Bronchial epithelial cell (primary cell): Measurements from ENCODE around the gene OLFML2B. TPM values are rescaled to one million over a fixed set of nuclear protein-coding genes. Genes with fewer than 3 reads are reported as not detected.

Experiments
- DNase-seq: peaks from one replicate; pipeline ENCODE4 v3.0.0-alpha.2; 2010; ENCODE audit warnings: low read depth
- FAIRE-seq: peaks from 2 replicates; lab custom pipeline; 2011; peaks lifted over from hg19 to GRCh38; lab: Jason Lieb, UNC
- H3K27me3 ChIP-seq: 2 replicates; pipeline ENCODE4 v1.5.1; 2011; ENCODE audit warnings: low read length; ENCODE audit not compliant: control insufficient read depth, insufficient read depth
- H3K36me3 ChIP-seq: 2 replicates; pipeline ENCODE4 v1.5.1; 2011; ENCODE audit warnings: low read length; ENCODE audit not compliant: control insufficient read depth, insufficient read depth
- H3K4me3 ChIP-seq: 2 replicates; pipeline ENCODE4 v1.5.1; 2011; ENCODE audit warnings: mild to moderate bottlenecking, low read depth, low read length, control low read depth
- total RNA-seq: library from RNA; depleted of rRNA; stranded (reverse); fragments of >200 nt; gene quantifications from 2 replicates; pipeline ENCODE4 v1.2.1, GENCODE V29; 2014
- TF ChIP-seq, protein P1 (sequence below): IDR thresholded peaks from 2 replicates; pipeline ENCODE4 v1.5.1; 2011; ENCODE audit warnings: mild to moderate bottlenecking, moderate library complexity, low read length, control low read depth, inconsistent platforms; ENCODE audit not compliant: insufficient read depth, severe bottlenecking

OLFML2B gene
- total RNA-seq, 1 donor from 2014 or later = not detected

DNA sequence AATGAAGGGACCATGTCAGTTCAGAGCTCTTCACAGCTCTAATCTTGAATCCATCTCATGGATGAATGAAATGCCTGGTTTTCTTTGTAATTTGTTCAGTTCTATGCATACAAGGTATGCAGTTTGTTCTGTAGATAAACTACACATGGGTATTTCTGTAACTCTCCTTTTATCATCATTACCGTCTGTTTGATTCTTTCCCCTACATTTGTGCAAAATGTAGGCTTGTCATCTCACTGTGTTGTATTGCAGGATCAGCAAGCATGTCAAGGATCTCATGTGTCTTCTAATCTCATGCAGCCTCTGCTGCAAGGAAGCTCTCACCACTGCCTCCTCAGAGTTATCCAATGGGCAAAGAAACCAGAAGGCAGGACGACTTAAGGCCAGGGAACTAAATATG lies 79.3 kb downstream of the OLFML2B start:
- TF ChIP-seq, protein P1, sequence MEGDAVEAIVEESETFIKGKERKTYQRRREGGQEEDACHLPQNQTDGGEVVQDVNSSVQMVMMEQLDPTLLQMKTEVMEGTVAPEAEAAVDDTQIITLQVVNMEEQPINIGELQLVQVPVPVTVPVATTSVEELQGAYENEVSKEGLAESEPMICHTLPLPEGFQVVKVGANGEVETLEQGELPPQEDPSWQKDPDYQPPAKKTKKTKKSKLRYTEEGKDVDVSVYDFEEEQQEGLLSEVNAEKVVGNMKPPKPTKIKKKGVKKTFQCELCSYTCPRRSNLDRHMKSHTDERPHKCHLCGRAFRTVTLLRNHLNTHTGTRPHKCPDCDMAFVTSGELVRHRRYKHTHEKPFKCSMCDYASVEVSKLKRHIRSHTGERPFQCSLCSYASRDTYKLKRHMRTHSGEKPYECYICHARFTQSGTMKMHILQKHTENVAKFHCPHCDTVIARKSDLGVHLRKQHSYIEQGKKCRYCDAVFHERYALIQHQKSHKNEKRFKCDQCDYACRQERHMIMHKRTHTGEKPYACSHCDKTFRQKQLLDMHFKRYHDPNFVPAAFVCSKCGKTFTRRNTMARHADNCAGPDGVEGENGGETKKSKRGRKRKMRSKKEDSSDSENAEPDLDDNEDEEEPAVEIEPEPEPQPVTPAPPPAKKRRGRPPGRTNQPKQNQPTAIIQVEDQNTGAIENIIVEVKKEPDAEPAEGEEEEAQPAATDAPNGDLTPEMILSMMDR = no peak
- H3K27me3 ChIP-seq = no peaks in the 10 kb centered on the region
- no peak for FAIRE-seq
- no peak overlapping the region for H3K4me3 ChIP-seq
- no peak for DNase-seq
- peaks cover 1% of the 10 kb centered on the region for H3K36me3 ChIP-seq

DNA sequence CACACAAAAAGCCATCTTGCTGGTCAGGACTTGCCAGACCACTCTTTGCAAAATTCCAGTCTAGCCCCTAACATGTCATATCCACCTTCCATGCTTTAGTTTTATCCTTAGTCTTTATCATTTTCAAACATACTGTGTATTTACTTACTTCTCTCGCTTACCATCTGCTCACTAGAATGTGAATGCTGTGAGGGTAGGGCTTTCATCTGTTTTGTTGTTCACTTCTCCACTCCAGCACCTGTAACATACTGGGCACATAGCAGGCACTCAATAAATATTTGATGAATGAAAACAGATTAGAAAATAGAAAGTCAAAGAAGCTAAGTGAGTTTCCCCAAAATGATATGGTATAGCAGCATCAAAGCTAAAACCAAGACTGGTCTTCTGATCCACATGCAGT lies 79.9 kb downstream of the OLFML2B start:
- Histone ChIP-seq H3K27me3 (no peaks in the 10 kb centered on the region), H3K4me3 (no peak overlapping the region), H3K36me3 (peaks cover 1% of the 10 kb centered on the region)
- FAIRE-seq = no peak
- no peak for DNase-seq
- TF ChIP-seq, protein P1 = no peak

DNA sequence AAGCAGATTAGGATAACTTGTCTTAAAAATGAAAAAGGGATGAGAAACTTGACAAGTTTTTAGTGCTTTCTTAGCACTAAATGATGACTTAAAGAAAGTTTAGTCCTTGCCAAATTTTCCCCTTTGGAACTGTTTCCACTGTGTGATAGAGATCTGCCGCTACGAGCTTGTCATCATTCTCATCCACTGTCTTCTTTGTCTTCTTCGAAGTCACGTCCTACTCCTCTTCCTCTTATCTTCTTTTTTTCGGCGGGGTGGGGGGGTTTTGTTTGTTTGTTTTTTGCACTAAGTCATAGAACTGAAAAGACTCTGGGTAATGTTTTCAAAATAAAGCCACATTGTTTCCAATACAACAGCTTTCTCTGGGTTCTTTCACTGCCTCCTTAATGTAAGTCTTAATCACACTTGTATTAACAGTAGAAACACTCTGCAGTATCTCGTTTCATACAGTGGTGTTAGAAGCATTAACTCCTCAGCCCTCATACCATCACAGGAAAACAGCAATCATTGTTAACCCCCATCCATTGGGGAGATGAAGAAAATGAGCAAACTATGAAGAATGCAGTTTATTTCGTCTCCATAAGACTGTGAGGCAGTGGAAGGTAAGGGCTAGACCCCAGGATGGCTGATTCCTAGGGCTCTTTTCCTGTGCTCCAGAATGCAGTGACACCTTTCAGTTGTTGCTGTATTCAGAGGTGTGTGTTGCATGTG lies 81.8 kb downstream of the OLFML2B start:
- H3K36me3 ChIP-seq = peaks cover 1% of the 10 kb centered on the region
- TF ChIP-seq, protein P1 = no peak
- H3K4me3 ChIP-seq = no peak overlapping the region
- H3K27me3 ChIP-seq = no peaks in the 10 kb centered on the region
- DNase-seq = no peak
- FAIRE-seq = no peak

DNA sequence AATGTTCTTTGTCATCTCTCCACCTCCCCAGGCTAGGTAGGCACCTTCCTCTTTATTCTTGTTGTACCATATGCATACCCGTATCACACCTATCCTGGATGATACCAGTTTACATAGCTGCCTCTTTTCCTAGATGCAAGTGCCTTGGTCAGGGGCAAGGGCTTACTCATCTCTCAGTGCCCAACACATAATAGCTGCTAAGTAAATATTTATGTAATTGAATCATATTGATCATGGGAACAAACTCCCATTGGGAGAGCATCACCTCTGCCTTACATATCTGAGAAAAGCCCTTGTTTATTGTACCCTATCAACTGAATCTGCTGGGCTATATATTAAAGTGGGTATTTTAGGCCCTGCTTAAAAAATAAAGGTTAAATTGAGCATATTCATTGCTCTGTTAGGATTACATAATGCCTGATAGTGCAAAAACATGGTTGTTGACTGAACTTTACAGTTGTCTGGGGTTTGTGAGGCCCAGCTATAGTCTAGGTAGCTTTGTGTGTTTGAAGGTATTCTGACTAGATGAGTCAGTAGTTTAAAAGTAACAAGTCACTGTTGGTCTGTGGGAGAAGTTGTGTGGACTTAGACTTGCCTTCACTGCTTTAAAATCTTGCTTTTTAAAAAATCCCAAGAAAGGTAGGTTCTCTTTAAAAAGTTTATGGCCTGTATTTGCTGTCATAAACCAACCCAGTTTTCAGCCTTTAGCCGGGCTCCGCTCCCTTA lies 82.6 kb downstream of the OLFML2B start:
- H3K36me3 ChIP-seq = peaks cover 1% of the 10 kb centered on the region
- no peak for FAIRE-seq

DNA sequence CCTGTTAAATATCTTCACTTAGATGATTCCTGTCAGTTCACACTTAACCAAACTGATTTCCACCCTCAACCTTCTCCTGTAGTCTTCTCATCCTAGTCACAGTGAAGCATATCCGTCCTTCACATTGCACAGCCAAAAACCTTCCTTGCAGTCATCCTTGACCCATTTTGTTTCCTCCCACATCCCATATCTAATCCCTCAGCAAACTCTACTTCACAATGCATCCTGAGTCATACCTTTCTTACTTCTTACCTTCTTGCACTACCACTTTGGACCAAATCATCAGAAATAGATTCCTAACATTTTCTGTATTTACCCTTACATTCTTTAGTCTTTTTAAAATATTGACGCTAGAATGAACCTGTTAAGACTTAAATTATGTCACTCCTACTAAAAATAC lies 86.9 kb downstream of the OLFML2B start:
- no peak for FAIRE-seq
- TF ChIP-seq, protein P1 = no peak
- peak; percentile 76 for DNase-seq

More for the DNA sequence above, 82.6 kb downstream of the OLFML2B start:
- TF ChIP-seq, protein P1 = no peak
- no peak overlapping the region for H3K4me3 ChIP-seq
- DNase-seq = peak; percentile 20
- no peaks in the 10 kb centered on the region for H3K27me3 ChIP-seq

More for the DNA sequence above, 86.9 kb downstream of the OLFML2B start:
- Histone ChIP-seq H3K27me3 (no peaks in the 10 kb centered on the region), H3K4me3 (no peak overlapping the region), H3K36me3 (no peaks in the 10 kb centered on the region)
